HTR-8/SVneo (cell line): ENCODE measurements around the gene DCP1B.

ENCODE experiments used
- DNase-seq: peaks from one replicate; pipeline ENCODE4 v3.0.0; 2011; ENCODE audit warnings: low spot score, mixed read lengths; ENCODE audit not compliant: insufficient read length
- FAIRE-seq: peaks from 2 replicates; lab custom pipeline; 2011; peaks lifted over from hg19 to GRCh38; lab: Jason Lieb, UNC

The DCP1B gene

DNA sequence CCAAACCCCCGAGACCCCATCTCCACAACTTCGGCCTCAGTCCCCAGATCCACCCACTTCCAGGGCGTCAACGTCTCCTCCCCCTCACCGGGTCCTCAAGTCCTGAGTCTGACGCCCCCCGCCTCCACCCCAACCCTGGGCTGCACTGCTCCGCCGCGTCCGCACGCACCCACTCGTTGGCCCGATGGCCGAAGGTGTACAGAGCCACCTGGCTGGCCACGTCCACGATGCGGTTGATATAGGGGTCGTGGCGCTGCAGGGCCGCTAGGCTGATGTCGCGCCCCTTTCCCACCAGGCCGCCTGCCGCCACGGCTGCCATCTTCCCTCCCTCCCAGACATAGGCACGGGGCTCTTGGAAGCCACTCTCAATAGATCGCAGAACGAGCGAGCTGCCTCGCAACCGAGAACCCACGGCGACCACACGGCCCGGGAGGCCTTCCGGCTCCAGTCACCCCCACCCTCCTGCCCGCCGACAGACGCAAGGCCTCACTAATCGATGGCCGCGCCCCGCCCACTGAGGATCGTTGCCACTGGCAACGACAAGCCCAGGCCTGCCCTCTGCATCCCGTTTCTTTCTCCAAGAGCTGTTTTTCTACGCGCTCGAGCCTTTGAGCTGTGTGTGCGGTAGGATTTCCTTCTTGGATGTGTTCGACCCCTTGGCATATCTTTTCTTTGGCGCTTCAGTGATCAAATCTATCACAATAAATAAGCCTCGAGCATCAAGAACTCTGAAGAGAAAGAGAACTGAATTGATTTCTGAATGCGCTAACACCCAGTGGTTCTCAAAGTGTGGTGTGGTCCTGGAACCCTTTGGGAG, at the start of gene DCP1B:
TSS of gene DCP1B (minus strand) at position 345 of the 817 bp plus-strand sequence. CDS start at position 319, 26 bp downstream.
- peak; percentile 99 for FAIRE-seq

DNA sequence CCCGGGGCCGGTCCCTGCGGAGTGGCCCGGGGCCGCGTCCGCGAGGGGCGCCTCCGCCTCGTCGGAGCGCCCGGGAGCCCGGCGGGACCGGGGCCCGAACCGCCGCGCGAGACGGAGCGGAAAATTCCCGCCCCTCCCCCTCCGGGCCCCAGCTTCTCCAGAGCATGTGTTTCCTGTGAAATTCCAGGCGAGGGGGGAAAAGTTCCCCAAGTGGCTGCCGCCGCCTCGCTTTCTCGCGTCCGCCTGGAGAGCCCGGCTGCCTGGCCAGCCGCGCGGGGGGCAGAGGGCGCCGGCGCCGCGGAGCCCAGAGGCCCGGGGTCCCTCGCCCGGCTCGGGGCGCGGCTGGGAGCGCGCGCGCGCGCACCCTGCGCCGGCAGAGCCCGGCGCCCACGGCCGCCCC, 49.4 kb upstream of the DCP1B start:
- DNase-seq, result peak; percentile 34
- FAIRE-seq, result no peak

More for the DNA sequence above, at the start of gene DCP1B:
- peak; percentile 97 for DNase-seq

DNA sequence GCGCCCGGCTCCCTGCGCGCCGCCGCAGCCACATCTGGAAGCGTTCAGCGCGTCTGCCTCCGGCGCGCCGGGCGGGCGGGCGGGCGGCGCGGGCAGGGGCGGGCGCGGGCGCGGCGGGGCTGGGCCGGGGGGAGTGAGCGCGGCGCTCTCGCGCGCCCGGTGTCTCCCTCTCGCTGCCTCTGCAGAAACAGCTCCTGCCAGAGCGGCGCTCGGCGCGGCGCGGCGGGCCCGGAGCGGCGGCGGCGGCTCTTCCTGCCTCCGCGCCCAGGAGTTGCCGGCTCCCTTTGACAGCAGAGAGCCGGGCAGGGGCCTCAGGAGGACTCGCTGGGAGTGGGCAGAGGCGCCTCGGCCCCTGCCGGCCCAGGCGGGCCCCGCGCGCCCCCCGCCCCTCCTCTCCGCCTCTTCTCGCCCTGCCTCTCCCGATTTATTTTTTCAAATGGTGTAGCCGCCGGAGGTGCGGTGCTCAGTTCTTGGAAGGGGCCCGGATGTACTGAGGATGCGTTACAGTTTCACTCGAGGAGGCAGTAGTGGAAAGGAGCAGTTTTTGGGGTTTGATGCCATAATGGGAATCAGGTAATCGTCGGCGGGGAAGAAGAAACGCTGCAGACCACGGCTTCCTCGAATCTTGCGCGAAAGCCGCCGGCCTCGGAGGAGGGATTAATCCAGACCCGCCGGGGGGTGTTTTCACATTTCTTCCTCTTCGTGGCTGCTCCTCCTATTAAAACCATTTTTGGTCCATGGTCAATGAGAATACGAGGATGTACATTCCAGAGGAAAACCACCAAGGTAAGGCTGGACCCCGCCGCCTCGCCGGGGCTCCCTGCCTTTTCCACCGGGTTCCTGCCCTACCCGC, 48.8 kb upstream of the DCP1B start, which contains the start of gene CACNA1C:
TSS of gene CACNA1C (plus strand) at position 162 of the 853 bp plus-strand sequence. CDS start at position 738, 576 bp downstream.
- peak; percentile 33 for FAIRE-seq
- DNase-seq, result peak; percentile 48

DNA sequence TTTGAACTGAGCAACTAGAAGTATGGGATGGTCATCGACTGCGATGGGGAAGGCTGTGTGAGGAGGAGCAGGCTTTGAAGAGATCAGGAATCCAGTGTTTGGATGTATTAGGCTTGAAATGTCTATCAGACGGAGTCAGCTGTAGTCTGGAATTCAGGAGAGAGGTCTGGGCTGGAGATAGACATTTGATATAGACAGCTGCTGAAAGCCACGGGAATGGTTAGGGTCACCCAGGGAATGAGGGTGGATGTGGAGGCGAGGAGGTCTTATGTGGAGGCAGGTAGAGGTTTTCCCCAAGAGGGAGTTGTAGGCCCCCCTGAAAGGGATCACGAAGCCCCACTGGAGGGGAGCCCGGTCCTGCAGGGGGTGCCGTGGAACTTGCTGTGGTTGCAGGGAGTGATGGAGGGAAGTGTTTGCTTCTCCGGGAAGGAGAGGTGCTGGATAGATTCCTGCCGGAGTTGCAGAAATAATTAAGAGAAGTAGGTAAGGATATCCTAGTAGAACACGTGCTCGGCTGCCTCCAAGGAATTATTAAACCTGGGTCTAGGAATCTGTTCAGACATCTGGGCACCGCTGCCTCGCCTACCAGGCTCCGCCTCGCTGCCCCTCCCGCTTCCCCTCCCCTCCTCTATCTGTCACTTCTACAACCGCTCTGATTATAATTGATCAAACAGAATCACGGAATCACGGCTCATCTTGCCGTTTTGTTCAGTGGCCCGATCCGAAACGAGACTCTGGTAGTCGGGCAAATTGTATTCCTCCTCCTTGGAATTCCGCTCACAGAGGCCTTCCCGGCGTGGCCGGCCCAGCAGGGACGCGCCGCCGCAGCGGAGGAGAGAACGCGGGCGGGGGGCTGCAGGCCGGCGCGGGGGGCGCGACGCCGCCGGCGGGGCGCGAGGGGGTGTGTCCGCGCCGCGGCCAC, 47.7 kb upstream of the DCP1B start:
- FAIRE-seq (peak; percentile 16), DNase-seq (no peak)

DNA sequence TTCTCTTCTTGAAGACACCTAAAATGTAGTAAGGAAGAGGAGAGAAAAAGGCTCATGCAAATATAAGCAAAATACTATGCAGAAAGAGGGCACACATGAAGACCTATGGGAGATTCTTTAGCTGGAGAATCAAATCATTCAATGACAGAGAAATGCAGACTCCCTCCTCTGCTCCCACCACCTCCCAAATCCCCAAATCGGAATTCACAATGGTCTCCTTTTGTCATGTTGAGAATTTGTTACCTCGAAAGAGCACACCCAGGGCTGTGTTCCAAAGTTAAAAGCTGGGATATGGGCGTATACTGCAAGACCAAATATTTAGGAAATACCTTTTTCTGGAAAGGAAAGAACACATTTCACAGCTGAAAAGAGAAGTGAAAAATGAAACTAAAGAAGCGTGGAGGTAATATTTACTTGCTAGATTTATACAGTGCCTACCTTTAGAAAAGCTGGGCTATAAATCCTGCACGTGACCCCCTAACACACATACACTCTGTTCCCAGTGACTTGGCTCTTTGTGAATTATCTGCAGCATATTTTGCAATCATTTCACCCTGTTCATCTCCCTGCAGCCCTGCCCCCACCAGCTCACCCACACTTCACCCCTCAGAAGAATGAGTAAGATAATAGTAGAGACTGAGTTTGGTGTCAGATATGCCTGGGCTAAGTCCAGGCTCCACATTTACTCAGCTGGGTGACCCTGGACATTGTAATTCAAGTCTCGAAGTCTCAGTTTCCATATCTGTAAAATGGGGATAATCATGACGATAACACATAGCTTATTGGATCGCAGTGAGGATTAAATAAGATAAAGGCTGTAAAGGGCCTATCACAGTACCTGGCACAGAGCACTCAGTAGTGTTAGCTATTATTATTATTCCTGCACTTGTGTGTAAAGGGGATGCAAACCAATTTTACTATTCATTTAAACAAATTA, 45.6 kb upstream of the DCP1B start:
- FAIRE-seq, result no peak

DNA sequence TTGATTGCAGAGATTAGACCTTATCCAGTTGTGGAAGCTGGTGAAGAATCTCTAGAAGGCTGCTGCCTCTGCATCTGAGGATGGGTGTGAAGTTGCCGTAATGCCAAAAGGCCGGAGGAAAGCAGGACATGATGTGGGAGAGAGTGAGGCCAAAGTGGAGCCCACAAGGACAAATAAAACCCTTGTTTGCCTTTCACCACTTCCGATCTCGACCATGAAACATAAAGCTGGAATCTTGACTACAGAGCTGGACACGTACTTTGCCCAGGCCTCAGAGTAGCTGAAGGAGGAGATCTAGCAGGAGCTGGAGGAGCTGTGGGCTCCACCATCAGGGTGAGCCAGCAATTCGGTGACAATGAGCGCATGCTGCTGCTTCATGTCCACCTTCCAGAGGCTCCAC, 43.5 kb upstream of the DCP1B start:
- FAIRE-seq, result no peak
- no peak for DNase-seq

More for the DNA sequence above, 45.6 kb upstream of the DCP1B start:
- no peak for DNase-seq

DNA sequence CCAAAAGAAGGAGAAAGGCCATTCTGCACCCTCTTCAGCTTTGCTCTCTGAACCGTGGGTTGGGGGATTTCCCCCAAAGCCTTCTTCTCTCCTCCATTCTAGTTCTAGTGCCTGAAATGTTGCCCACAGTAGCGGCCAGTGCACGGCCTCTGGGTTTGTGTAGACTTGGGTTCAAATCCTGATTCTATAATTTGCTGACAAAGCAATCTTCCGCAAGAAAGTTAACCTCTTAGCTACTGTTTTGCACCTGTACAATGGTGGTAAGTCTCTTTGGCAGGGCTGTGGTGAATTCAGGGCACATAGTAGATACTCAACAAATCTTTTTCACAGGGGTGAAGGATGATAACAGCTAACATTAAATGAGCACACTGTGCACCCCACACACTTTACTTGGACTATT, 42.7 kb upstream of the DCP1B start:
- FAIRE-seq (no peak), DNase-seq (no peak)

DNA sequence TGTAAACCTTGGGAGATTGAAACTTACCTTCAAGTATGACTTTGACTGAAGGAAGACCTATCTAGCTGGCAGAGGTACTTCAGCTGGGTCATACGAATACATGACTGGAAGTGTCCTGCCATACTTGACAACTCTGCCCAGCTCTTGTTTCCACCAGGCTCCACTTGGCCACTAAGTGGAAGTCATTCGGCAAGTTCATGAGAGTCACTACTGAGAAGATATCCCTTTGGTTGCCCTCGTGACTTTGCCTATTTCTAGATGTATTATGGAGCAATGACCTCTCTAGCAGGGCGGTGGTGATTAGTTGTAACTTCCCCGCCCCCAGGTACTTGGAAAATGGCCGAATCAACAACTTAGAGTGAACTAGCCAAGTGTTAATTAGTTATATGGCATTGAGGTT, 39.9 kb upstream of the DCP1B start:
- no peak for DNase-seq
- FAIRE-seq, result no peak

DNA sequence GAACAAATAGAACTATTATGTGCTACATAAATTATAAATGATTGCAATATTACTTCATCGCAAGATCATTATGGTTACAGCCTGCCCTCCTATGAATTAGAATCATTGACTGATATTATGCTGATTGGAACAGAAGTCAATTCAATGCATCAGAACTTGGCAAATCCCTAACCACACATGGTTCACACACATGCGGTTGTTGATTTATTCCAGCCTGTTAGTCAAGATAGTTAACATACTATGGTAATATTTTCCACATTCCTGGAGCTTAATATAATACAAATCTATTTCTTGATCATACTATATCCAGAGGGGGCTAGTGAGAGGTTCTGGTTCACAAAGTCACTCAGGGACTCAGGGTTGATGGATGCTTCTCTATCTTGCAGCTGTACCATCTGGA, 38.8 kb upstream of the DCP1B start:
- no peak for FAIRE-seq
- no peak for DNase-seq

DNA sequence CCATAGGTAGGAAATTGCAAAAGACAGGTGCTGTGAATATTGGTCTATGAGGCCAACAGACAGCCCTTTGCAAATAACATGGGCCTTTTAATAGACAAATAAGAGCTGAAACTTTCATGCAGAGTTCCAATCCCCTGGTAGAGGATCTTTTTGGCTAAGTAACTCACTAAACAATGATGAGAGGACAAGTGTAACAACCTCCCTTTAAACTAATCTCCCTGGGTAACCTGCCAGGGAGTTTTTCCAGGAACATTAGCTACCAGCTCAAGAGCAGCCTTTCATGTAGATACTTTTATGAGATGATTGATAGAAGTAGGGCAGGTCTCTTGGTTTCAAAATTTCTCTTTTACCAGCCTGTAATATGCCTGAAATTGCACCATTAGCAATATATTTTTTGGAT, 34.8 kb upstream of the DCP1B start:
- DNase-seq, result no peak
- FAIRE-seq, result no peak

DNA sequence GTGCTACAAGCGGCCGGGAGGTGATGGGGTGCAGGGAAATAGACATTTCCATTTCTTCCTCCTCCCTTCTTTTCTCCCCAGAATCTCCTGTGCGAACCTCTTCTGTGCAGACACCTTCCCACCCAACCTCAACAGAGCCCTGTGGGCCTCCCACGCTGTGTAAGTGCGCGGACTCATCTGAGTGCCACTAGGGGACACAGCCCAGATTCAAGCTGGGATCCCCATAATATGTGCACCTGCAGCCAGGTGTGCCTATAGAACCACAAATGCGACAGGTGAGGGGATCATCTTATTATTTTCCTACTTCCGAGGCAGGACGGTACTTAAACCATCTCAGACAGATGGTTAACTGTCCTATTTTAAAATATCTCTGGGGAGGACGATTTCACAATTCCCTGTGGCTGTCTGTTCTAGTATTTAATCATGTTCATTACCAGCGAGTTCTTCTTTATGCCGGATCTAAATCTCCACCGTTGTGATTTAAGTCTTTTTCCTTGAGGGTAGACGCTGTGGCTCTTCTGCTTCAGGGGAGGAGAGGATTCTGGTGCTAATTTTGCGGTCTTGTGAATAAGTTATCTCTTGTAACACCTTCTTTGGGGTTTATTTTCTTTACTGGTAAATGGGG, 31.3 kb upstream of the DCP1B start:
- no peak for DNase-seq
- FAIRE-seq, result no peak

DNA sequence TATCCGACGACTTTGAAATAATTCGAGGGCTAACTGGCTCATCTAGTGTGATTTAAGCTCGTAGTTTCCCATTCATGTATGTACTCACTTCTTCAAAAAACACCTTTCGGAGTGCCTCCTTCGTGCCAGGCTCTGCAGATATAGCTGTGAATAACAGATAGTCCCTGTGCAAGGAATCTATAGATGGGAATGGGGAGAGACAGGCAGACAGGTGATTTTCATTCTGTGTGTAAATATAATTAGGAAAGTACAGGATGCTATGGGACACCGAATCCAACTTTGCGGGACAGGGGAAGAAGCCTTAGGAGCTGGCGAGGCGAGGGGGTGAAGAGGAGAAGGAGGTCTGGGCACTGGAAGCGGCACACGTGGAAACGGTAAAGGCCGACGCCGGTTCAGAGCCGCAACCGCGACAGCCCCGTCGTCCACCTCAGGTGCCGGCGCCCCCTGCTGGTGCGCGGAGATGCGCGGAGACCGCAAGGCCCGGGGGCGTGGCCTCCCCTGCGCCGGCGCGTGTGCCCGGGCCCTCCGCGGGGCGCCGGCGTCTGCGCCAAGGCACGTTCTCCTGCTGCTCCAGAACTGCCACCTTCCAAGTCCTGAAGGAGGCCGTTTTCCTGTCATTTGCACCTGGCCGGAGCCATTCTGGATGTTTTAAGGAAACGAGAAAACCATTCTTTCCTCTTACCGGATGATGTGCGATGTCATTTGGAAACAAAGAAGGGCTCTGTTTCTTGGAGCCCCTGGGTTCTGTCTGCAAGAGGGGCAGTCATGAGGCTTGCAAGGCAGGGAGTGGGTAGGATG, 30.6 kb upstream of the DCP1B start:
- DNase-seq (peak; percentile 85), FAIRE-seq (peak; percentile 64)

DNA sequence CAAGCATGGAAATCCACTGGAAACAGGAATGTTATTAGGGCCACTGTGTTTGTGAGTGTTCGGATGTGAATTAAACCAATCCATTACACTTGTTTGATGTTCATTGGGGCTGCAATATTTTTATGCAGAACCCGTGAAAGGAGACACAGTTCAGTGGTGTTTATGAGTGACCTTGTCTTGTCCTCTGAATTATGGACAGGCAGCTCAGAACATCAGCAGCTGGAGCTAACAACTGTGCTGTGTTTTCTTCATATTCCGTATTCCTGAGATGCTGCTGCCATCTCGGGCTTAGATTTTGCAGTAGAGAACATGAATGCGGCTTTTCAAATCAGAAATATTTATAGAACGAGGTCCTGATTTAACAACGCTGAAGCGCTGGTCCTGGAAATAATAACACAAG, 28.2 kb upstream of the DCP1B start:
- DNase-seq (no peak), FAIRE-seq (no peak)

GRCh38 chr12:2029851-2030250, 25.6 kb upstream of the DCP1B start:
- no peak for DNase-seq
- no peak for FAIRE-seq

GRCh38 chr12:2027351-2027750, 23.1 kb upstream of the DCP1B start:
- no peak for FAIRE-seq
- DNase-seq, result no peak

GRCh38 chr12:2023365-2023764, 19.1 kb upstream of the DCP1B start:
- FAIRE-seq (no peak), DNase-seq (no peak)

GRCh38 chr12:2020511-2020910, 16.3 kb upstream of the DCP1B start:
- no peak for FAIRE-seq
- no peak for DNase-seq

DNA sequence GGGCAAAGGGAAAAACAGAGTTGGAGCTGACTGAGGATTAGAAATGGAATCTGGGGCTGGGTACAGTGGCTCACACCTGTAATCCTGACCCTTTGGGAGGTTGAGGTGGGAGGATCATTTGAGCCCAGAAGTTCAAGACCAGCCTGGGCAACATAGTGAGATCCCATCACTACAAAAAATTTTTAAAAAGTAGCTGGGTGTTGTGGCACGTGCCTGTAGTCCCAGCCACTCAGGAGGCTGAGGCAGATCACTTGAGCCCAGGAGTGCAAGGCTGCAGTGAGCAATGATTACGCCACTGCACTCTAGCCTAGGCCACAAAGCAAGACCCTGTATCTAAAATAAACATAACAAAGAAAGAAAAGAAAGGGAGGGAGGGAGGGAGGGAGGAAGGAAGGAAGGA, 14.9 kb upstream of the DCP1B start:
- no peak for DNase-seq

More for the DNA sequence above, 14.9 kb upstream of the DCP1B start:
- FAIRE-seq, result no peak
